22Rv1 (cell line): ENCODE data around the gene GSTO2.

Experiments
- H3K27ac ChIP-seq: fragments of 450-650 bp; 2 replicates; pipeline ENCODE4 v1.5.1; 2017
- ZFX ChIP-seq: fragments of 450-650 bp; IDR thresholded peaks from 2 replicates; pipeline ENCODE4 v1.6.1; 2017; ENCODE audit warnings: antibody characterized with exemption, borderline replicate concordance
- TF ChIP-seq, protein P1 (sequence below): fragments of 450-650 bp; IDR thresholded peaks from 2 replicates; pipeline ENCODE4 v1.5.1; 2017; ENCODE audit warnings: mild to moderate bottlenecking

GSTO2 gene

DNA sequence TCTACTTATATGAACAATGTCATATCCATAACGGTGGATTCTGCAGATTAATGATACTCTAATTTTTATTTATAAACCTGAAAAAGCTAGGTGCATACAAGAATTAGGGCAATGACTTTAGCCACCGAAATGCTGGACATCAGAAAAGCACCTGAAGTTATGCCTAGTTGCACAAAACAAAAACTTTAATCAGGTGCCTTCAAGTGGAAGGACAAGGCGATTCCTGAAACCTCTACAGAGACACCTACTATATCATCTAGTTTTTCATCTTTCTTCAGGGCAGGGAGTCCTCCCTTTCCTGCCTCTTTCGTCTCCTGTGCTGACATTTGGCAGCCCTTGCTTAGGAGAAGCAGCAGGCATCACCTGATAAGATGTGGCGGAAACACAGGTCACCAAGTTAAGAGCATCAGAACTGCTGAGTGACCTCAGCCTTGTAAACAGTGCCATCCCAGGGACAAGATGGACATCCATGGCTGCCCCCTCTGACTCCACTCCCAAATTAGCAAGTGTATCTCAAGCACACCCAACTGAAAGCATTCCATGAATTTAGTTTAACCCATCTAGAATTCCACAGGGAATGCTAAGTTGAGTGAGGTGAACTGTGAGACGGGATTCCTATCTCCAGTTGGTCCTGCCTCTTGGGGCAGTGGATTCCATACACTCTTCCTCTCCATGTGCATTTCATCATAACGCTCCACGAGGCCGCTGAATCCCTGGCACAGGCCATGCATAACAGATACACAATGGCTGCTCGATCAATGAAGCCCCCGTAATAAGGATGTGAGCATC, 63.5 kb downstream of the GSTO2 start:
- TF ChIP-seq, protein P1, sequence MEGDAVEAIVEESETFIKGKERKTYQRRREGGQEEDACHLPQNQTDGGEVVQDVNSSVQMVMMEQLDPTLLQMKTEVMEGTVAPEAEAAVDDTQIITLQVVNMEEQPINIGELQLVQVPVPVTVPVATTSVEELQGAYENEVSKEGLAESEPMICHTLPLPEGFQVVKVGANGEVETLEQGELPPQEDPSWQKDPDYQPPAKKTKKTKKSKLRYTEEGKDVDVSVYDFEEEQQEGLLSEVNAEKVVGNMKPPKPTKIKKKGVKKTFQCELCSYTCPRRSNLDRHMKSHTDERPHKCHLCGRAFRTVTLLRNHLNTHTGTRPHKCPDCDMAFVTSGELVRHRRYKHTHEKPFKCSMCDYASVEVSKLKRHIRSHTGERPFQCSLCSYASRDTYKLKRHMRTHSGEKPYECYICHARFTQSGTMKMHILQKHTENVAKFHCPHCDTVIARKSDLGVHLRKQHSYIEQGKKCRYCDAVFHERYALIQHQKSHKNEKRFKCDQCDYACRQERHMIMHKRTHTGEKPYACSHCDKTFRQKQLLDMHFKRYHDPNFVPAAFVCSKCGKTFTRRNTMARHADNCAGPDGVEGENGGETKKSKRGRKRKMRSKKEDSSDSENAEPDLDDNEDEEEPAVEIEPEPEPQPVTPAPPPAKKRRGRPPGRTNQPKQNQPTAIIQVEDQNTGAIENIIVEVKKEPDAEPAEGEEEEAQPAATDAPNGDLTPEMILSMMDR, result no peak
- no peak for TF ChIP-seq ZFX
- no peak overlapping the region for H3K27ac ChIP-seq

- TF ChIP-seq, protein P1, result no peak
- no peak for TF ChIP-seq ZFX
- H3K27ac ChIP-seq, result no peak overlapping the region
These were observed 64.2 kb downstream of the GSTO2 start for GRCh38 chr10:104333032-104333727.

DNA sequence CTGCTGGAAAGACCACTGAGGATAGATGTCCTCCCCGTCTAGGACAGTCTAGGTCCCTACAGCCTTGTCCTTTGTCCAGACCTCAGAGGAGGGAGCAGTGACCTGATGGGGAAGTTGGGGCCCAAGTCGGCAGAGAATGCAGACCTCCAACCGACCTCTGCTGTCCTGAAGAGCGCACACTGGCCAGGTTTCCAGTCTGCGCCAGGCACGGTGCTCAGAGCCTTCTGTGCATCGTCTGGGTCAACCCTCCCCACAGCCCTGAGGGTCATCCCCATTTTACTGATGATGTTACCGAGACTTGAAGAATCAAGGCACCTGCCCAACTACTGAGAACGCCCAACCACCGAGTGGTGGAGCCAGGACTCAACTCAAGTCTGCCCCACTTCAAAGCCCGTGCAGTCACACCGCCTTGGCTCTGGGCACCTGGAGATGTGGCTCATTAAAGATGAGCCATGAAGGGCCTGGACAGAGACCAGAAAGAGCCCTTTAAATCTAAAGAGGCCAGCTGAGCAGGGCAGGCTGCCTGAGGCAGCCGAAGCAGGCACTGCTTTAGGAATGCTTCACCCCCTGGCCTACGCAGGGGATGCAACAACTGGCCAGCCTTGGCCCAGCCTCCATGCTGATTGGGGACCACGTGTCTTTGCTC, 64.9 kb downstream of the GSTO2 start:
- no peak overlapping the region for H3K27ac ChIP-seq
- TF ChIP-seq ZFX, result no peak
- TF ChIP-seq, protein P1, result no peak

DNA sequence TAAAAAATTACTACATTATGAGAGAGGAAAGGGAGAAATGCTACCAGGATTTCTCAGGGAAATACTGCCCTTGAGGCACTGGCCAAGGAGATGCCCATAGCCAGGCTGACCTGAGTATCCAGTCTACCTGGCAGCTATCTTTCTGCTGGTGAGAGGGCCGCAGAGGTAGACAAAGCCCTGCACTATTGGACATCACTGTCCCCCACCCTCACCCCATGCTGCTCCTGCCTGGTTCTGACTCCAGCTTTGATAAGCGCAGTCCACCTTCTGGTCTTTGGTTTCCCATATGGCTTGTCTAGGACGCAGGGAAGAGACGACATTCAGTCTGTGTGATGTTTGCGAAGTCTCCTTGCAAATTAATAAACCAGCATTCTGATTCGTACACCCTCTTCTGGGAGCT, 65.6 kb downstream of the GSTO2 start:
- TF ChIP-seq, protein P1, result no peak
- TF ChIP-seq ZFX, result no peak
- H3K27ac ChIP-seq, result no peak overlapping the region

GRCh38 chr10:104334965-104335650, 66.1 kb downstream of the GSTO2 start:
- no peak overlapping the region for H3K27ac ChIP-seq
- TF ChIP-seq, protein P1, result no peak
- TF ChIP-seq ZFX, result no peak

DNA sequence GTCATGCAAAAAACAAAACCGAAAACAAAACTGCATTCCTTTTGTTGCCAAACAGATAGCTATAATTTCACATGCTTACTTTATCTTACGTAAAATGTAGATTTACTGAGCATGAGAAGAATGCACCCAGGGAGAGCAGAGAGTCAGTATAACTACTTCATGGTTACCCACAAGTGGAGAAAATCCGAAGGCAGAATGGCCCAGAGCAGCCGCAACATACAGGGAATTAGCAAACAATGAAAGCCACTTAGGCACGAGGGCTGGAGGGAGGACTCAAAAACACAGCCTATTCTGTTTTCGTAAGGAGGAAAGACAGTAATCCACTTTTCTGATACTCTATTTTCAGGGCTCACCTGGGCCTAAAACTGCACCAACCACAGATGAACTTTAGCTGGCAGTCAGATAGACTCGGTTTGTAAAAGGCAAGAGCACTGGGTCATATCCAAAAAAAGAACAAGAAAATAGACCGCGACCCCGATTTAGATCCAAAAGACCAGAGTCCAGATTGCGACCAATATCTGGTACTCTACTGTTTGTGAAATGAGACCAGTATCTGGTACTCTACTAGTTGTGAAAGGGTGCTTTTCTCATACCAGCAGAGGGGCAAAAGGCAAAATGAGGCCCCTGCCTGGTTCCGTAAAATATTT, 68.0 kb downstream of the GSTO2 start:
- TF ChIP-seq, protein P1, result no peak
- TF ChIP-seq ZFX, result no peak
- no peak overlapping the region for H3K27ac ChIP-seq
